Stomach (tissue), 9 donors: ENCODE results near the gene DCTPP1. TPM values are rescaled to one million over a fixed set of nuclear protein-coding genes. Genes with fewer than 3 reads are reported as not detected.
A peak's percentile ranks its signal among the peaks of the same experiment; 100 is the strongest.

ENCODE experiments used
- DNase-seq, 2 donors: peaks; one replicate each; pipeline versions ENCODE4 v3.0.0 to v3.0.0-alpha.2; 2013 to 2019
- H3K27ac ChIP-seq, 5 donors: fragments of 200-600 bp in 4 of 5; sonication (generic) in 4 of 5; one replicate each; pipeline ENCODE4 v1.5.1; 2013 to 2019; ENCODE audit warnings: mild to moderate bottlenecking in 1 of 5, moderate library complexity in 1 of 5
- H3K27me3 ChIP-seq, 3 donors: fragments of 200-600 bp; sonication (generic); one replicate each; pipeline ENCODE4 v1.5.1; 2017 to 2019; ENCODE audit warnings: mixed run types in 1 of 3
- H3K36me3 ChIP-seq, 4 donors: fragments of 200-600 bp; sonication (generic); 1 replicate in 3 of 4; 2 replicates in 1 of 4; pipeline ENCODE4 v1.5.1; 2016 to 2019
- H3K4me1 ChIP-seq, 4 donors: fragments of 200-600 bp; sonication (generic); one replicate each; pipeline ENCODE4 v1.5.1; 2016 to 2019
- H3K4me3 ChIP-seq, 4 donors: fragments of 200-600 bp; sonication (generic) in 3 of 4; one replicate each; pipeline ENCODE4 v1.5.1; 2016 to 2019; ENCODE audit warnings: mild to moderate bottlenecking in 1 of 4
- H3K9me3 ChIP-seq, 4 donors: fragments of 200-600 bp; sonication (generic); one replicate each; pipeline ENCODE4 v1.5.1; 2016 to 2019
- EP300 ChIP-seq: sonication (generic); formaldehyde crosslinking; IDR thresholded peaks from one replicate; pipeline ENCODE4 v1.6.1; 2017; ENCODE audit warnings: antibody characterized with exemption
- POLR2A ChIP-seq, 4 donors: fragments of 450-650 bp; IDR thresholded peaks; one replicate each; pipeline ENCODE4 v1.6.1; 2016; ENCODE audit warnings: antibody characterized with exemption in 4 of 4, control low read depth in 2 of 4, mild to moderate bottlenecking in 1 of 4, moderate library complexity in 1 of 4
- POLR2AphosphoS5 ChIP-seq, 3 donors: sonication (generic); formaldehyde crosslinking; IDR thresholded peaks; one replicate each; pipeline ENCODE4 v1.6.1; 2016; ENCODE audit warnings: antibody characterized with exemption in 3 of 3
- WGBS, 5 donors: extraction: QIAGEN DNeasy Blood & Tissue Kit in 3 of 5; methylation state at CpG; one replicate each; pipeline versions ENCODE4 v1.1.5 to v1.1.7; 2013 to 2018; 5-methylcytosine and 5-hydroxymethylcytosine counted together
- intact Hi-C: fragments of 100-400 bp; cut with DNase I; formaldehyde crosslinking; loops from one replicate; pipeline ENCODE4 v1.15.1; 2023; ENCODE audit warnings: low total_unique reads
- polyA plus RNA-seq, 3 donors: library from polyadenylated mRNA; stranded (reverse); fragments of 200-250 nt; gene quantifications; one replicate each; pipeline ENCODE4 v1.2.3, GENCODE V29; 2013
- total RNA-seq, 5 donors: library from RNA; depleted of rRNA; stranded (reverse); fragments of >200 nt; gene quantifications; one replicate each; pipeline versions ENCODE4 v1.1.0 to v1.2.3, GENCODE V29; 2014 to 2016
- TF ChIP-seq, protein P1 (sequence below), 7 experiments: fragments of 450-650 bp in 4 of 7; fragments of 200-600 bp in 3 of 7; sonication (generic) in 3 of 7; IDR thresholded peaks; one replicate each; pipeline ENCODE4 v1.5.1; 2016 to 2019; ENCODE audit warnings: antibody characterized with exemption in 7 of 7, control low read depth in 2 of 7, mild to moderate bottlenecking in 1 of 7
- donor health status: healthy with polysubstance abuse.
- donor health status: Bipolar disorder and iron deficiency.
- donor health status: healthy.

Gene DCTPP1
- total and polyA plus RNA-seq, 8 donors: 15.5 to 50.2 (median 35.9) TPM; not detected in 1

GRCh38 chr16:30382111-30382881, 47.5 kb downstream of the DCTPP1 start, which contains the start of gene SEPTIN1:
SEPTIN1 (minus strand) TSS chr16:30382561; CDS start chr16:30382542, 19 bp downstream.
- WGBS, 5 donors: 42 to 65% (median 60%) methylated on average over 8 to 12 of the region's 12 CpGs
- H3K36me3 ChIP-seq: no peaks in the 10 kb centered on the region
- TF ChIP-seq POLR2AphosphoS5 (IDR thresholded peaks at IDR 0.05) (no peak), EP300 (no peak), POLR2A (IDR thresholded peaks at IDR 0.05) (no peak)
- TF ChIP-seq, protein P1, sequence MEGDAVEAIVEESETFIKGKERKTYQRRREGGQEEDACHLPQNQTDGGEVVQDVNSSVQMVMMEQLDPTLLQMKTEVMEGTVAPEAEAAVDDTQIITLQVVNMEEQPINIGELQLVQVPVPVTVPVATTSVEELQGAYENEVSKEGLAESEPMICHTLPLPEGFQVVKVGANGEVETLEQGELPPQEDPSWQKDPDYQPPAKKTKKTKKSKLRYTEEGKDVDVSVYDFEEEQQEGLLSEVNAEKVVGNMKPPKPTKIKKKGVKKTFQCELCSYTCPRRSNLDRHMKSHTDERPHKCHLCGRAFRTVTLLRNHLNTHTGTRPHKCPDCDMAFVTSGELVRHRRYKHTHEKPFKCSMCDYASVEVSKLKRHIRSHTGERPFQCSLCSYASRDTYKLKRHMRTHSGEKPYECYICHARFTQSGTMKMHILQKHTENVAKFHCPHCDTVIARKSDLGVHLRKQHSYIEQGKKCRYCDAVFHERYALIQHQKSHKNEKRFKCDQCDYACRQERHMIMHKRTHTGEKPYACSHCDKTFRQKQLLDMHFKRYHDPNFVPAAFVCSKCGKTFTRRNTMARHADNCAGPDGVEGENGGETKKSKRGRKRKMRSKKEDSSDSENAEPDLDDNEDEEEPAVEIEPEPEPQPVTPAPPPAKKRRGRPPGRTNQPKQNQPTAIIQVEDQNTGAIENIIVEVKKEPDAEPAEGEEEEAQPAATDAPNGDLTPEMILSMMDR (IDR thresholded peaks at IDR 0.05): no peak
- intact Hi-C loops: no loop called here
- peak in 1 of 2 donors; percentile 57 for DNase-seq
- peak within 1 kb of the TSS in 3 of 4 donors; percentile 9 to 32 (median 17) for H3K4me3 ChIP-seq
- no peaks in the 10 kb centered on the region for H3K9me3 ChIP-seq
- peak within 1 kb of the TSS in 4 of 5 donors; percentile 9 to 60 (median 40) for H3K27ac ChIP-seq
- H3K27me3 ChIP-seq: no peaks in the 10 kb centered on the region
- H3K4me1 ChIP-seq: peaks cover 13 to 28% (median 24%) of the 10 kb centered on the region in 4 donors

GRCh38 chr16:30381291-30382041, 48.4 kb downstream of the DCTPP1 start:
- DNase-seq: no peak
- Histone ChIP-seq H3K4me3 (peak overlapping the region in 2 of 4 donors; percentile 9 to 32), H3K27me3 (no peaks in the 10 kb centered on the region), H3K4me1 (peaks cover 19 to 36% (median 30%) of the 10 kb centered on the region in 4 donors), H3K27ac (peak overlapping the region in 4 of 5 donors; percentile 9 to 60 (median 40)), H3K9me3 (no peaks in the 10 kb centered on the region), H3K36me3 (no peaks in the 10 kb centered on the region)
- intact Hi-C loops: no loop called here
- no peak for TF ChIP-seq POLR2AphosphoS5 (IDR thresholded peaks at IDR 0.05)
- no peak for TF ChIP-seq POLR2A (IDR thresholded peaks at IDR 0.05)
- TF ChIP-seq, protein P1 (IDR thresholded peaks at IDR 0.05): no peak
- TF ChIP-seq EP300: no peak
- WGBS, 5 donors: 67 to 79% (median 78%) methylated on average over 9 to 13 of the region's 13 CpGs

- H3K4me3 ChIP-seq: no peak overlapping the region
- intact Hi-C loops: no loop called here
- H3K27me3 ChIP-seq: no peaks in the 10 kb centered on the region
- no peak for DNase-seq
- H3K36me3 ChIP-seq: no peaks in the 10 kb centered on the region
- H3K9me3 ChIP-seq: no peaks in the 10 kb centered on the region
- H3K4me1 ChIP-seq: peaks cover 19 to 37% (median 30%) of the 10 kb centered on the region in 4 donors
- TF ChIP-seq POLR2A (IDR thresholded peaks at IDR 0.05): no peak
- TF ChIP-seq, protein P1 (IDR thresholded peaks at IDR 0.05): no peak
- TF ChIP-seq POLR2AphosphoS5 (IDR thresholded peaks at IDR 0.05): no peak
- TF ChIP-seq EP300: no peak
- H3K27ac ChIP-seq: peak overlapping the region in 1 of 5 donors; percentile 41
- WGBS, 5 donors: 81 to 87% (median 85%) methylated on average over 6 of the region's 6 CpGs
These were observed 49.0 kb downstream of the DCTPP1 start for GRCh38 chr16:30380803-30381208.

- TF ChIP-seq EP300 (no peak), POLR2A (IDR thresholded peaks at IDR 0.05) (no peak), POLR2AphosphoS5 (IDR thresholded peaks at IDR 0.05) (no peak)
- TF ChIP-seq, protein P1 (IDR thresholded peaks at IDR 0.05): no peak
- peak overlapping the region in 1 of 5 donors; percentile 98 for H3K27ac ChIP-seq
- WGBS, 5 donors: 86 to 97% (median 90%) methylated on average over 4 of the region's 4 CpGs
- no peaks in the 10 kb centered on the region for H3K36me3 ChIP-seq
- H3K4me3 ChIP-seq: no peak overlapping the region
- peaks cover 19 to 37% (median 30%) of the 10 kb centered on the region in 4 donors for H3K4me1 ChIP-seq
- intact Hi-C loops: no loop called here
- no peak for DNase-seq
- no peaks in the 10 kb centered on the region for H3K9me3 ChIP-seq
- H3K27me3 ChIP-seq: no peaks in the 10 kb centered on the region
These were observed 49.6 kb downstream of the DCTPP1 start for GRCh38 chr16:30380072-30380802.
